Pulmonary artery endothelial cell (primary cell): ENCODE results near the gene CTRL. TPM values are rescaled to one million over a fixed set of nuclear protein-coding genes. Genes with fewer than 3 reads are reported as not detected.

ENCODE experiments used
- DNase-seq: peaks from one replicate; pipeline ENCODE4 v3.0.0-alpha.2; 2011; ENCODE audit warnings: low read depth, low spot score
- total RNA-seq: library from RNA; depleted of rRNA; stranded (reverse); fragments of >200 nt; gene quantifications from 2 replicates; pipeline ENCODE4 v1.2.3, GENCODE V29; 2014

Gene CTRL
- total RNA-seq, 1 donor from 2014 or later: 0.26 TPM

DNA sequence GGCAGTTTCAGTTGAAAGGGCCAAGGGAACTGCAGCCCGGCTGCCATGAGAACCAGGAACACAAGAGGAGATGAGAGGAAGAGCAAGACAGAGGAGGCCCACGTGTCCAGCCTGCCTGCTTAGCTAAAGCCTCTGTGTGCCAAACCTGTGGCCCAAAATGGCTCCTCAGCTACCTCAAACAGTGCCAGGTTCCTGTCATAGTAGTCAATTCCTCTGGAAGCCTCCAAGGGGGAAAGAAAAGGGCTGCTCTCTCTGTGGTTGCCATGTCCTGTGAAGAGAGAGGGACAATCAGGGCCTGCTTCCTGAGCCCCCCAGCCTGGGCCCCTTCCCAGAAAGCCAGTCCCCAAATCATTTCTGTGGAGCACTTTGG is 31.6 kb upstream of the CTRL start:
- DNase-seq: no peak

DNA sequence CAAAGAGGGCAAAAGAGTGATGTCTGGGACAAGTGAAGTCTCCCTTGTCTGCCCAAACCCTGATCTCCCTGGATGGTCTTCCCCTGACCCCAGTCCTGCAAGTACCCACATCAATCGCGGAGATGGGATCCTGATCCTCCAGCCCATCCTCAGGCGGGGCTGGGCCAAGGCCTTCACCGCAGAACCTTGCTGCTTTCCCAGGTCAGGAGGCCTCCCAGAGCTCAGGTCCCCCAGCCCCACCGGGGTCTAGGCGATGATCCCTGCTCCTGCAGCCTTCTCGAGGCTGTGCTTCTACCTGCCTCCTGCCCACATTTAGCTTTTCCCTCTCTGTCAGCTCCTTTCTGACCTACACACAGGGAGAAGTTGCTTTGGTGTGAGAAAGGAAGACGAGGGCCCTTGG is 30.5 kb upstream of the CTRL start:
- DNase-seq: no peak

DNA sequence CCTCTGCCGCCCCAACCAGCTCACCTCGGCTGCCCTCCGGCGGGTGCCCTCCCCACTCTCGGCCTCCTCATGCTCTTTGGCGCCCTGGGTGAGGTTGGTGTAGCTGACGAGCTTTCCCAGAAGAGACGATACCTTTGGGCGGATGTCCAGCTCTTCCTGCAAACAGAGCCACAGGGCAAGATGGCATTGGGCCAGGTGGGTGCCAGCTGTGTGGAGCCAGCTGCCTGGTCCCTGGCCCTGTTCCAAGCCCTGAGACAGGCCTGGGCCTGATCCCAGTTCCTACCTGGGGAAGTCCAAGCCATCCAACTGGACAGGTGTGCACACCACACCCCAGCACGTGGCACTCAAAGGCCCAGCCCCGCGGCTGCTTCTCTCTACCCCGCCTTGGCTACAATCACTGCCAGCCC is 29.9 kb upstream of the CTRL start:
- no peak for DNase-seq

DNA sequence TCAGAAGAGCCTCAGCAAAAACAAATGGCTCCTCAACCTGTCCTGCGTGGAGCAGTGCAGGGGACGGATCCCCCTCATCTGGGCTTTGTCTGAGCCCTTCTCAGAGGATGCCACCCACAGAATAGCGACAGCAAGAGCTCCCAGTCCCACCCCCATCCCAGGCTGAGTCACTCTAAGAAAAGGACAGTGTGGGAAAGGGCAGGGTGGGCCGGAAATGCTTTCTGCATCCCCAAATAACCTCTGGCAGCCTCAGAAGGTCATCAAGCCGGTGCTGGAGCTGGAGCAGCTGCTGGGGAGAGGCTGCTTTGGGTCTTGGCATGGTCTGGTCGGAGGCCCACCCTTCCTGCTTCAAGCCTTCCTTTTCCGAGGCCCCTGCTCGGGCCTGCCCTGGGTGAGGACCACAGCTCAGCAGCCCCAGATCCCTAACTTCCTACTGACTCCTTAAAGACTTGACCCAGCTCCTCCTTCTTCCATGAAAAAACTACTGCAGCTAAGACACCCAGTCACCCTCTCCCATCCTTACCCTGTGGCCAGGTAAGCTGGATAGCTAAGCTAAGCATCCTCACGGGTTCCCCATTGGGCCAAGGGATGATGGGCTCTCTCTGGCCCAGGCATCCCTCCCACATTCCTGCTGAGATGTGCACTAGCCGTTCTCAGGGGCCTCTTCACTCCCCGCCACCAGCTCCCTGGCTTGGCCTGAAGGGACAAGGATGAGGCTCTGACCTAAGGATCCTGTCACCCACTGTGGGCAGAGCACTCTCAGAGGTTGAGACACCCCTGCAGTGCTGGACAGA is 28.1 kb upstream of the CTRL start:
- DNase-seq: no peak

DNA sequence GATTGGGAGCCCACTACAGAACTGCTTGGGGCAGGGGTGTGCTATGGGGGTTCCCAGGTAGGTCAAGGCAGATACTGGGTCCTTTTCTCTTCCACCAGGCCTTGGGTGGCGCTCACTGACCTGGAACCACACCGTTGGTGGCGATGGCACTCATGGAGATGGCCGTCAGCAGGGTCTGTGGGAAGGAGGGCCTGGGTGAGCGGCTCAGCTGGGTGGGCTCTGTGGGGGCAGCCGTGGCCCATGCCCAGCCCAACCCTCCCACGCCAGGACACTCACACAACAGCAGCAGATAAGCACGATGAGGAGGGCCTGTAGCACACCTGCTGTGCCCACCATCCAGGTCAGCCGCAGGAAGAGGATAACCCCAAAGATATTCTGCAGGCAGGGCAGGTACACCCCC is 26.0 kb upstream of the CTRL start:
- no peak for DNase-seq

DNA sequence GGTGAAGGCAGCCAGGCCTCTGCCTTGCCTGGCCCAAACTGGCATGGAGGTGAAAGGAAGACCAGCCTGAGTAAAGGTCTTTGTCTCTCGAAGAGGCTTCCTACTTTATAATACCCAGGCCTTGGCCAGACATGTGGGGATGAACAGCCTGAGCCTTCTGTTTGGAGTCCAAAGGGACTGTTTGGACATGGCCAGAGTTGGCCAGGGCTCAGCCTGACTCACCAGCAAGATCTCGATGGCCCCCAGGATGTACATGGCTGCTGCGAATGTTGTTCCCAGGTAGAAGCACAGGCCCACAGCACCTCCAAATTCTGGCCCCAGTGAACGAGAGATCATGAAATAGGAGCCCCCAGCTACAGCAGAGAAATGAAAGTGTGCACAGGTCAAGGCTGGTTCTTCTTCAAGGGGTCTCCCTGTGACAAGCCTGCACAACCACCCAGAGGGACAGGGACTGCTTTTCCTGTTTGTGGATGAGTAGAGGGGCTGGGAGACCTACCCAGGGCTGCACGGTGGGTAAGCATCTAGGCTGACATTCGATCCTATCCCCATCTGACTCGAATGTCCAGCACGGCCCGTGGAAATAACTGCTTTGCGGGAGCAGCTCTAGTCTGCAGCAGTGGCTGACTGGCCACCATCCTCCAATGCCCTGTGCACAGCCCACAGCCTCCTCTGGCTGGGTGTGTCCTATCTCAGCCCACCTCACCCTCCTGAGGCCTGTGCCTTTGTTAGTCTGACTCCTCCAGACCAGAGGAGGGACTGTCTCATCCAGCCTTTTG is 22.9 kb upstream of the CTRL start:
- DNase-seq: no peak

DNA sequence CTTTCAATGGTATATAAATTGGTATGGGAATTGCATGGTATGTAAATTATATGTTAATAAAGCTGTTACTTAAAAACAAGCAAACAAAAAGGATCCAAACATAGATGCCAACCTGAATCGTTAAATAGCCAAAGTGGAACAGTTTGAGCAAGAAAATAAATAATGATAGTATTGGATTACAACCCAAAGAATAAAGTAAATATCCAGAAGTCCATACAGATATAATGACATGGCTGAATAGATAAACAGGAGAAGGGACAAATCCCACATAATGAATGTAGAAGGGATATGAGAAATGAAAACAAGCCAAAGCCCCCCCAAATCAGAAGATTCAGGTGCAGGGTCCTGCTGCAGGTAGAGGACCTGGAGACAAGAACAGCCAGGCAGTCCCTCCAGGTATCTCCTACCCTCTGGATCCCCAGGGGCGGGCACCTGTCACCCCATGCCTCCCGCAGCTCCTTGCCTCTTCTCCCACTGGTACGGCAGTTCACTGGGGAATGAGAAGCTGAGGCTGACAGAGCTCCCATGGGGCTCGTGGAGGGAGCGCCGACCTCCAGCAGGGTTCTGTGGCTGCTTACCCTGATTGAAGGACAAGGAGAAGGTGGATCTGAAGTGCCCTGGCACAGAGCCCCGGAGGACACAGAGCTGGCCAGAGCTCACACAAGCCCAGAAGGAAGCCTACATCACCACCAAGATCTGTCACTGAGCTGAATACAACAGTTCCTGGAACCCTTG is 22.1 kb upstream of the CTRL start:
- no peak for DNase-seq

DNA sequence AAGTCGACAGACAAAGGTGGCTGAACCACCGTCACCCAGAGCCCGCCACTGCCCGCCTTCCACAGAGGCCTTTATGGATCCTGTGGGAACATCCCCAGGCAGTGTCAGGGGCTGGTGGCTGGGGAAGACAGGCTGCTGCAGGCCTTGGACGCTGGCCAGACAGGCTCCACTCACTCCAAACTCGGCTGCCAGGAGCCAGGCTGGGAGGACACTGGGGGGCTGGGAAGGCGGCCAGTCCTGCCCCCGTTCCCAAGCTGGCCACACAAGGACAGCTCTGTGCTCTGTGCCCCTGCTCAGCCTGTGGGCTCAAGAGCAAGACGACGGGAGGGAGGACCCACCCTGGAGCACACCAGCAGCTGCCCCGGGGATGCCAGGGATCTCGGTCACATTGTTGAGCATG is 19.8 kb upstream of the CTRL start:
- DNase-seq: no peak

DNA sequence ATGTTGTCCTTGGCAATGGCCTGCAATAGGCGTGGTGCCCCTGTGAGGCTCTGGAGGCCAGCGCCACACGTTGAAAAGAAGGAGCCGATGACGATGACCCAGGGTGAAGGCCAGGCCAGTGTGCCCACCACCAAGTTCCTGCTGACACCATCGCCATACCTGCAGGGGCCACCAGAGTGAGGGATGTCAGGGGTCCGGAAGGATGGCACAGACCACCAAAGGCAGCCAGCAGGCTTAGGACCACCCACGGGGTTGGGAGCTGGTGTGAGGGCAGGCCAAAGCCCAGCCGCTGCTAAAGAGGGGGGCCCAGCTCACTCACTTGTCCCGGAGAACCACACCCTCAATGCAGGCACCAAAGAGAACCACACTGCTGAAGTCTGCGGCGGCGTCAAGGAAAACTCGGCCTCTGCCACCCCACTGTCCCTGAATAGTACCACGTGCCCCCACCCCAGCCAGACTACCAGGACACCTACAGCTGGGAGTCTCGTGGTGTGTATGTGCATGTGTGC is 18.7 kb upstream of the CTRL start:
- no peak for DNase-seq

DNA sequence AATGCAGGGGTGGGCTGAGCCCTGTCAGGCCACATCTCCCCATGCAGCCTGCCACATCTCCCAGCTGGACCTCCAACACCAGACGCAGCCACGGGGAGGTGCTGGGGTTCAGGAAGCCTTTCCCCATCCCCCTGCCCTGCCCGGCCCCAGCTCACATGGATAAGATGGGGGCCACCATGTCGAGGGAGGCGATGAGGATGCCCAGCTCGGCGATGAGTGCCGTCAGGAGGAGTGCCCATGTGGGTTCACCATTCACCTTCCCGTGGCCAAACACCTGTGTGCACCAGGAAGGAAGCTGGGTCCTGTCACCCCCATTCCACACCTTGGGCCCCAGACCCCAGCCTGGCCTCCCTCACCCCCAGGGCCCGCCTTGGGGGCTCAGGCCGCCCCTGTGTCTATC is 18.0 kb upstream of the CTRL start:
- no peak for DNase-seq

DNA sequence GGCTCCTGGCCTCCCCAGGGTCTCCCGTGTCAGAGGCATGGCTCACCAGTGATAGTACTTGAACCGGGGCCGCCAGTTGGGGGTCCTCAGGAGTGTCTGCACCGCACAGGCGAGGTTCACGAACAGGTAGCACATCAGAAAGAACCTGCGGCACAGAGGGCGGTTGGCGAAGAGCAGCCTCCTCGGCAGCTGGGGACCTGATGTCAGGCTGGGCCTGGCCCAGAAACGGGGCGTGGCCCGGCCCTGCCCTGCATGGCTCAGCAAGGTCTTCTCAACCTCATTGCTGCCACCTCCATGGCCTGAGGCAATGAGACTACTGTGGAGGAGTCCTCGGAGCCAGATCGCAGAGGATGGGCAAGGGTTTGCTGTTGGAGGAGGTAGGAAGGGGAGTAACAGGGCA is 16.4 kb upstream of the CTRL start:
- DNase-seq: no peak

DNA sequence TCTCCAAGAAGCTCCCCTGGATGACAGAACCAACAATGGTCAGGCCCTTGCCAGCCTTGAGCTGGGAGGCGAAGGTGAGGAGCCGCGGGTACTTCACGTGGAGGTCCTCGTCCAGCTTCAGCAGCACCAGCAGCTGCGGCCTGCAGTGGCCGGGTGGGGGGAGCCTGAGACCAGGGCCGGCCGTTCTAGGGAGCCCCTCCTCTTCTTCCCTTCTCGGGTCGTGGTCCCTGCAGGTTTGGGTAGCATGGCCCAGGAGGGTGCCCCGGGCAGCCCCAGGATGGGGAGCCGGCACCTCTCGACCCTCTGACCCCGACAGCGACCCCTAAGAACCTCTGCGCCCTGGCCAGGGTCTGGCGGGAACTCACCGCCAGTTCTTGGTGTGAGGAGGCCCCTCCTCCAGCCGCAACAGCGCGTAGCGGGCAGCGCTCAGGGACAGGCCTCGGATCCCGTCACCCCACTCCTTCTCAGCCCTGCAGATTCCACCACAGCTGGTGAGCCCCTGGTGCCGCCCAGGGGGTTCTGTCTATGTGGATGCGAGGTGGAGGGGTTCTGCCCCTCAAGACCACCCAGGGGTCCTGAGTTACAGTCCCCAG is 15.4 kb upstream of the CTRL start:
- no peak for DNase-seq

DNA sequence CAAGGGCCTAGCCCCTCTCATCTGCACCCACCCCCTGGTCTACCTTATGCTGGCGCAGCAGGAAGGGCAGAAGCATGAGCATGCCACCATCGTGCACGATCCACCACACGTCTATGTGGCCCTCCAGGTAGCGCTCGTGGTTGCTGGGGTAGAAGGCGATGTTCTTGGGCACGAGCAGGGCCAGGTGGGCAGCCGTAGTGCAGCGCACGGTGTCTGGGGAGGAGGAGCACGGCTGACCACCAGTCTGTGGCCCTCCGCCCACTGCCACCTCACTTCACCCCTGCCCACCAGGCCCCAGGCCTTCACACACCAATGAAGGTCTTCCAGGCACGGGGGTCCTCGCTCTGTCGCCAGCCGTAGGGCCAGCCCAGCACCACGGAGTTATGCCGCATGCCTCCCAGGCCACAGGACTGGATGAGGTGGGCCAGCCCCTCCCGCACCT is 14.5 kb upstream of the CTRL start:
- DNase-seq: no peak

DNA sequence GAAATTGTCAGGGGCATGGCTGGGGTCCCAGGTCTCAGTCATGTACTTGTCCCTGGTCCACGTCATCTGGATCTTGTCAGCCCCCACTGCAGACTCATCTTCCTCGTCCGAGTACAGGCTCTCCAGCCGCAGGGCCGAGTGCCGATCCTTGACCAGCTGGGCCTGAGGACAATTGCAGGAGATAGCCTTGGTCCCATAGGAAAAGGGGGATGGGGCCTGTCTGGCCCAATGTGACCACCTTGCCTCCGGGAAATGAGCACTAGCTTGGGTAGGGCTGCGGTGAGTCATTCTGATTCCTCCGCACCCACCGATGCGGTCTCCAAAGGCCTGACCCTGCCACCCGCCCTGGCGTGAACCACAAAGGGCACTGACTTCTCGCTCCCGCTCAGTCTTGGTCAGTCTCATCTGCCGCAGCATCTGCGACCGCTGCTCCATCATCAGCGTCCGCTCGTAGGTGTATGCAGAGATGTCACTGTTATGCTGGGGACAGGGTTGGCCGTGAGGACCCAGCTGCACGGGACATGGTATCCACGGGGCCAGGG is 13.8 kb upstream of the CTRL start:
- DNase-seq: no peak

DNA sequence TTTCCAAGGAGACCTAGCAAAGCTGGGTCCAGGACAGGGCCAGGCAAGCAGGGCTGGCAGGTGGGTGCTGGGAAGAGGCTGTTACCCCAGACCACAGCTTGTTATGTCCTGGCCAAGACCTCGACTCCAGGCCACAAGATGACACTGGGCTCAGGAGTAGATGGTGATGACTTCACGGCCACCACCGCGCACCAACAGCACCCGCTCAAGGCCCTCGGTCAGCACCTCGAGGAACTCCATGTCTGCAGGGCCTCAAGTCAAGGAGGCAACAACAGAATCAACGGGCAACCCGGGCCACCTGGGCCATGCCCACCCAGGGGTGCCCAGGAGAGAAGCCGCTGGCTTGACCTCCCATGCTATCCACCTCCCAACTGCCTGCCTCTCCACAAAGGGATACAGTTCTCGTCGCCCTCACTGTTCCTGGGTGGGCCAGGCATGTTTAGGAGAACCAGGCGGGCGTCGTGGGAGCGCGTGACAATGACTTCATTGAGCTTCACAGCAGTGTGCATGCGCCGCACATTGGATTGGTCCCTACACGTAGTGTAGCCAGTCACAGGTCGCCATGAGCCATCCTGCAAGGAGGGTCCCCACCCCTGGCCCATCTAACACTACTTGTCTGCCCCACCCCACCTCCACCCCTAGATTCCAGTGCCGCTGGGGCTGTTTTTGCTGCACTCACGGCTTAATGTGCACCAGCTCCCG is 13.2 kb upstream of the CTRL start:
- no peak for DNase-seq

DNA sequence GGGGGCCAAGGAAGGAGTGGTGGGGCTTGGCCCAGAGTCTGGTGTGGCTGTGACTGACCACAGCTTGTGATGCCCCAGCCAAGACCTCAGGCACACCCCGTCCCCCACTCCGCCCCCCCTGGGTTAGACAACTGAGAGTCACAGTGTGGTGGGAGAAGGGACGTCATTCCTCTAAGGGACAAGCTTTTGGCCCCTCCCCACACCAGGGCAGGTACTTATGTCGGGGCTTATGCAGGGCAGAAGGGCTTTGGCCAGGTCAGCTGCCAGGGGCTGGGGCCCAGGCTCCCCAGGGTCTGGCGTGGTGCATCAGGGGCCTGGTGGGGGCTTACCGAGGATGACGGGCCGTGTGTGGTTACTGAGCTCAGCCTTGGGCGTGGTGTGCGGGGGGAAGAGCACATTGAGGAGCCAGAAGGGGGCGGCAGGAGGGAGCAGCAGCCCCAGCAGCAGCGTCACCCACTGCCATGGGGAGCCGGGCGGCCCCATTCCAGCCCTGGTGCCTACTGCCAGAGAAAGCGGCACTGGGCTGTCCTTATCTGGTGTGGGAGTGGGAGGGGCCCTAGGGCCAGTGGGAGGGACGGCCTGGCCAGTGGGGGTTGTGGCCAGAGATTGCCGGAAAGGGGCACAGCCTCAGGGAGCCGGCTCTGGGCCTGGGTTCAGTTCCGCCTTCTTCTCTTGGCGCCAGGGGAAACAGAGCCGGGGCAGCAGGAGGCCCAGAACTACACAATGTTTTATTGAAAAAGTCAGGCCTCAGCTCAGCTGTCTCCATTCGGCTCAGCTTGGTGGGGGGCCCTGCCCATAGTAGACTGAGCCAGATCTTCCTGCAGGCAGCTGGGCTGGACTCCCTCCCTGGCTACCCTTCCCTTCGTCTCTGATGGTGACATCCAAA is 12.2 kb upstream of the CTRL start, which contains the start of gene LCAT:
Gene LCAT (minus strand): TSS at position 502 of the 886 bp plus-strand sequence. CDS start 19 bp downstream, at position 483.
- DNase-seq: no peak

DNA sequence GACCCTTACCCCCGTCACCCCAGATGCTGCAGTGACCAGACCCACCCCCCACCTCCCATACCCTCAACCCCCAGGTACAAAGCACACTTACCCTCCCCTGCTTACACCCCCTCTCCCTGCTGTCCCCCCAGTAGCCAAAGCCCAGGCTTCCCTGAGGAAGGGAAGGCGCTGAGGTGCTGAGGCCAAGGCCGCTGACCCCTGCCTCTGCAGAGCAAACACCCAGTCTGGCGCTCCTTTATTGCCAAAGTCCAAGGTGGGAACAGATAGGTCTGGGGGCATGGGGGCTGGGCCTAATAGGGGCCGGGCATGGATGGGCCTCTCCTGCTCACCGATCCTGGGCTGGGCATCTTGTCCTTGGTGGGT is 11.6 kb upstream of the CTRL start:
- no peak for DNase-seq

DNA sequence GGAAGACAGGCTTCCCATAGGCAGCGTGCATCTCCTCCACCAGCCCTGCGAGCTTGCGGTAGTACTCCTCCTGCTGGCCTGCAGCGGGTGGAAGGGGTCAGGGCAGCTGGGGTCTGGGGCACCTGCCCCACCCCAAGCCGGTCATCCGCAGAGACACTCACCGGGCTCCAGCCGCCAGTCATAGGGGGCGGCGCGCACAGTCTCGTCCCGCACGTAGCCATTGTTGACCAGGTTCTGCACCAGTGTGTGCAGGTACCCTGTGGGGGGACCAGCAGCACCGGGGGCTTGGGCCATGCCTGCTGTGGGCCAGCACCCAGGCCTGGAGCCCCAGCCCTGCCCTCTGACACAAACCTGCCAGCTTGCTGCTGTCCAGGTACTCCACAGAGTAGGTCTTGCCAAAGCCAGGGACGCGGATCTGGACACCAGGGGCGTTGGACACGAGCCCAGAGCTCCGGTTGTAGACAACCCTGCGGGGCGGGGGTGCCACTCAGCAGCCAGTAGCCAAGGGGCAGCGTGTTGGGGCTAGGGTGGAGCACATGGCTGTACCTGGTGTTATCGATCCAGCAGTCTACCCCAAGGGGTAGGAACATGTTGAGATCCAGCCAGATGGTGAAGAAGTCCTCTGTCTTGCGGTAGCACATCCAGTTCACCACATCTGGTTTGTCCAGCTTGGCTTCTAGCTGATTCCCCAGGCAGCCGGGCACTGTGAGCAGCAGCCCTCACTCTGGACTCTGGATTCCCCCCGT is 11.0 kb upstream of the CTRL start:
- DNase-seq: no peak

DNA sequence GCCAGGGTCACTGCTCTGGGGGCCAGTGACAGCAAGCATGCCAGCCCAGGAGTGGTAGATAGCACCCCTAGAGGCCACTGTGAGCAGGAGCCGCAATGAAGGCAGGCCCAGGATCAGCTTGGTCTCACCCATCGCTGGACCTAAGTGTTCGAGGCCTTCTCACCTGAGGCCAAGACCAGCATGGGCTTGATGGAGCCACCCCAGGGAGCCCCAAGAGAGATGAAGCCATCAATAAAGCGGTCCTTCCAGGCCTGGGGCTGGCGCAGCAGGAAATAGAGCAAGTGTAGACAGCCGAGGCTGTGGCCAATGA is 10.5 kb upstream of the CTRL start:
- DNase-seq: no peak
